GM21723 (cell line): ENCODE results near the gene GSTP1.
"Not testable (repeated sequence)": the region's sequence is repeated elsewhere in the genome, so short reads cannot be mapped to it uniquely, and the experiment has no call there.

Experiments used
- ATAC-seq: cut with Tn5 transposase; IDR thresholded peaks from one replicate; pipeline ENCODE4 v1.9.1; 2021; ENCODE audit warnings: mild to moderate bottlenecking, moderate library complexity; ENCODE audit not compliant: unreplicated experiment

The GSTP1 gene

DNA sequence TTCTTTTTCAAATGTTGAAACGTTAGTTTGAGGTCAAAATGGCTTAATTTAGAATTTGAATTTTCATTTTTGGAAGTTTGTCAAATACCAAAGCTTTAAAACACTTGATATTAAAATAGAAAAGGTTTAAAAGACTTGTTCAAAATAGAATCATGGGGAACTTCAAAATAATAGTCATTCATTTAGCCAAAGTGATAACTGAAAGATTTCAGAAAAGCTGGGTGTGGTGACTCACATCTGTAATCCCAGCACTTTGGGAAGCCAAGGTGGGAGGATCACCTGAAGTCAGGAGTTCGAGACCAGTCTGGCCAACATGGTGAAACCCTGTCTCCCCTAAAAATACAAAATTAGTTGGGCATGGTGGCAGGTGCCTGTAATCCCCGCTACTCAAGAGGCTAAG, 10.9 kb downstream of the GSTP1 start:
- no peak for ATAC-seq

DNA sequence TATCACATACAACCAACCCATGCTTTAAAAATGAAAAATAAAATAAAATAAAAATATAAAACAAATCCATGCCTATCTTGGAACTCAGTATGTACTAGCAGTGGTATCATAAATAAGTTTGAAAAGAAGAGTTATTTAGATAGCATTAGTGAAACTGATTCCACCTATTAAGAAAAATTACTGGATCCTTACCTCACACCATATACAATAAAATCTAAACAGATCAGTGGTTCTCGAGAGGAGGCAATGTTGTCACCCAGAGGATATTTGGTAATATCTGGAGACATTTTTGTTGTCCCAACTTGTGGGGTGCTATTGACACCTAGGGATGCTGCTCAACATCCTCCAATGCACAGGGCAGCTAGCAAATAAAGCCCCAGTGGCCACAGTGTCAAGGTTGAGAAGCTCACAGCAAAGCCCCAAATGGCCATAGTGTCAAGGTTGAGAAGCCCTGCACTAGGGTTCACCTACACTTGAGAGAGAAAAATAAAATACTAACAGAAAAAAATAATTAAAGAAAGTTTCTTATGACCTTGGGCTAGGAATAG, 13.2 kb downstream of the GSTP1 start:
- ATAC-seq, result no peak

- ATAC-seq, result not testable (repeated sequence)
Measured at GRCh38 chr11:67597458-67597857, 13.8 kb downstream of the GSTP1 start.

DNA sequence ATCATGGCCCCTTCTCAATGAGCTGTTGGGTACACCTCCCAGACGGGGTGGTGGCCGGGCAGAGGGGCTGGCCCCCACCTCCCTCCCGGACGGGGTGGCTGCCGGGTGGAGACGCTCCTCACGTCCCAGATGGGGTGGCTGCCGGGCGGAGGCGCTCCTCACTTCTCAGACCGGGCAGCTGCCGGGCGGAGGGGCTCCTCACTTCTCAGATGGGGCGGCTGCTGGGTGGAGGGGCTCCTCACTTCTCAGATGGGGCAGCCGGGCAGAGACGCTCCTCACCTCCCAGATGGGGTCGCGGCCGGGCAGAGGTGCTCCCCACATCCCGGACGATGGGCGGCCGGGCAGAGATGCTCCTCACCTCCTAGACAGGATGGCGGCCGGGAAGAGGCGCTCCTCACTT, 14.4 kb downstream of the GSTP1 start:
- ATAC-seq, result not testable (repeated sequence)

GRCh38 chr11:67599149-67599548, 15.5 kb downstream of the GSTP1 start:
- ATAC-seq, result no peak

DNA sequence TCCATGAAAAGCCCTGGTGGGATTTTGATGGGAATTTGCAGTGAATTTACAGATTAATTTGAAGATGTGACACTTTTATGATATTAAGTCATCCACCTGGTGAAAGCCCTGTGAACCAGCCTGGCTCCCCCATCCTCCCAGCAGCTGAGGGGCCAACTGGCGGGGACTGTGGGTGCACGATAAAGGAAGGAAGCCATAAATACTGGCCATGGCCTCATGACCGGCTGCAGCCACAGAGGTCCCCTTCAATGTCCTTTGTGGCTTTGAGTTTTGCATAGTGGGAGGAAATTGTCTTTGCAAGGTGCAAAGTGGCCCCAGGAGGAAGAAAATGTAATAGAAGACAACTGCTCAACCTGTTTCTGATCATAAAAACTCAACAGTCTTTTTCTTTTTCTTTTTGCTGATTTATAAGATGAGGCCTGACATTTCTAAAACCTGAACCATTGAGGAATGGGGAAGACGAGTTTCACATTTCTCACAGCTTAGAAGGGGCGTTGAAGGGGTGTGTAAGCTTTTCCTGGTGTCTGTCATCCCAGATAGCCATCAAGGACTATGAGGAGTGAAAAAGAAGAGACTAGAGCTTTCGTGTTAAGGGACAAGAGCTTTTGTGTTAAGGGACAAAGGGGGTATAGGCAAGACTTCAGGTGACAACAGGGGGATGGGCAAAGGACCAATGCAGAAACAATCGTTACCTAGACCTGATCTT, 16.9 kb downstream of the GSTP1 start:
- peak; percentile 68 for ATAC-seq

DNA sequence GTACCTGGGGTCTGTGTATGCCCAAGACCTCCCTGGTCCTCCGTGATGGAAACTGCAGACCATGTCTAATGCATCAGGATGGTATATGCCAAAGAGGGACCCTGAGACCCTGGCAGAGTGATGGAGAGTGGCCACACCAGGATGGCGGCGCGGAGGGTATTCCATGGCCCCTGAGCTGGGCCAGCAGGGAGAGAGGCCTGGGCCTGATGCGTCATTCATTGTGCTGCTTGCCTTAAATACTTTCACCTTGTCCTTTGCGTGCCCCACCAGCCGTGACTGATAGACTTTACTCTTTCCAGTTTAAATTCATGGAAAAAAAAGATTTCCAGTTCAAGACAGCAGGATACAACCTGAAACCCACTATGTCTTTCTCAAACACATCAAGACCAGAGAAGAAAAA, 17.5 kb downstream of the GSTP1 start:
- no peak for ATAC-seq

- ATAC-seq, result not testable (repeated sequence)
Measured at GRCh38 chr11:67604119-67604518, 20.5 kb downstream of the GSTP1 start.

DNA sequence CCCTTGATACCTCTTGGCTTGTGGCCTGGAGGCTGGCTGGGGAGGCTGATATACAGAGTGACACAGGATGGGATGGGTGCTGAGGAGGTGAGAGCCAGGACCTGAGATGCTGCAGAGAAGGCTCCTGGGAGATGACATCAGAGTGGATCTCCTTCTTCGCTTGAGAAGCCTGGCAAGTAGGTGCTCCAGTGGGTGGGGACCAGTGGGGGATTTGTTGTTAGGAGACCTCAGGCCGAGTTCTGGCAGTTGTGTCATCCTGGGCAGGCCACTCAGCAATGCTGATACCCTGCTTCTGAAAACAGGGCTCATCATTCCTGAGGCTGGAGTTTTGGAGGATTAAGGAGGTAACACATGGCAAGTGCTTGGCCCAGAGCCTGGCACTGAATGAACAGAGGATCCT, 21.2 kb downstream of the GSTP1 start:
- ATAC-seq, result no peak

DNA sequence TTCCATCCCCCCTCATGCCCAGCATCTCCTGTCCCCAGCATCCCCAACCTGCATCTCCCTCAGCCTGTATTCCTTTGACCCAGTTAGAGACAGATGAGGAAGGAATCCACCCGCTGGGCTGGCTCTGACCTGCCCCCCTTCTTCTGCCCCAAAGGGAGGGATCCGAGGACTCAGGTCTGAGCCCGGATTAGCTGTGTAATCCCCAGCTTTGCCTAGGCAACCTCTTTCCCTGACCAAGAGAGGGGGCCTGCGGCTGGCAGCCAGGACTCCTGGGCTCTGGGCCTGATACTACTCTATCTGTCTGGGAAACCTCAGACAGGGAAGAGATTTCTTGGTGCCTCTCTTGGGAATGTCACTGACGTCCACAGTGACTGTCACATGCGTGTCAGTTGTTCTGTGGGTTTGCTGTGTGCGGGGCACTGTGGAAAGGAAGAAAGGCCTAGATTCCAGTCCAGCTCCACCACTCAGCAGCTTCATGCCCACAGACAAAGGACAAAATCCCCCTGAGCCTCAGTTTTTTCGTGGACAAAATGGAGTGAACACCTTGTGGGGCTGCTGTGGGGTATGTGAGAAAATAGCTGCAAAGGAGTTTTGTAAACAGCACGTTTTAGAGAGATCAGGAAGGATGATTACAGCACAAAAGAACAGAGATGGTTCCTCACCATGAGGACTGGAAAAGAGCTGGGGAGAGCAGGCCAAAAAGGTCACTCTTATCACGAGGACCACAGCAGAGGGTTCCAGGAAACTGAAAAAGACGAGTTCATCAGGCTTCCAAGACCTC, 21.8 kb downstream of the GSTP1 start:
- no peak for ATAC-seq

GRCh38 chr11:67606093-67606491, 22.5 kb downstream of the GSTP1 start:
- ATAC-seq, result no peak

DNA sequence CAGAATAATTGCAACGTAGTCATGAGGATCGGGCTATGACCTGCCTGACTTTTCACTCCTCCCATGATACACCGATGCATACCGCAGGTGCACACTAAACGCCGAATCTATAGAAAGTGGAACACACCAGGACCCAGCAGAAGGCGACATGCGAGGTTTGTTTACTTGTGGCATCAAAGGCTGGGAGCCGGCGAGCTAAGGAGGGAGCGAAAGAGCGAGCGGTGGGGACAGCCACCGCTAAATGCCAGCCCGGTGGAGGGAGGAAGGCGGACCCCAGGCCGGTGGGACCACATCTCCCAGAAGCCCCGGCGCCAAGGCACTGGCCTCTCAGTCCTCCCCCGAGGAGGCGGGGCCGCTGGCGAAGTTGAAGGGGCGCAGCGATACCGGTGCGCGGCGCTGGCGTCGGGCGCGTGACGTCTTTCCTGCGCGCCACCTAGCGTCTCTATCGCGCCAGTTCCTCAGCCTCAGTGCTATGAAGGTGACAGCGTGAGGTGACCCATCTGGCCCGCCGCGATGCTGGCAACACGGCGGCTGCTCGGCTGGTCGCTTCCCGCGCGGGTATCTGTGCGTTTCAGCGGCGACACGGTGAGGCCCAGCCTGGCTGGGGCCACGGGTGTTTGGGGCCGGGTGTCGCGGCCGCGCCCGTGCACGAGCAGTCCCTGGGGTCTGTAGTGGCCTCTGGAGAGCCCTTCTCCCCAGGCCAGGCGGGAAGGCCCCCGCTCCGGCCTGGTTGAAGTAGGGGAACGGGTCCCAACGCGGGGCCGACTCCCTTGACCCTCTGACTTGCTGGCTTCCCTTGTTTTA, 23.1 kb downstream of the GSTP1 start, which contains the start of gene NDUFV1:
Gene NDUFV1 (plus strand): TSS at position 445 of the 804 bp plus-strand sequence. CDS start 69 bp downstream, at position 514.
- ATAC-seq, result peak; percentile 94

DNA sequence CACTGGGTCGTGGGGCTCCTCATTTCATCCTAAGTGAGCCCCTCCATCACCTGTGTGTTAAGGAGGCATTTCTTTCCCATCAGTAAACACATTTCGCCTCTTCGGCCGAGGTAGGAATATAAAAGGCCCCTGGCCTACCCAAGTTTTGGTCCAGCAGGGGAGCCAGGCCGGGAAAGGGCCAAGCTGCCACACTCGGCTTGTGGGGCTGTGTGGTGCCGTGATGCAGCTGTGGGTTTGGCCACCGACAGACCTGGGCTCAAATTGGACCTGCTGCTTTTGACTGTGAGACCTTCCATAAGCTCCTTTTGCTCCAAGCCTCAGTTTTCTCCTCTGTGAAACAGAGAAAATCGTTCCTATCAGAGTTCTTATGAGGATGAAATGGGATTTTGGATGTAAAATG, 23.9 kb downstream of the GSTP1 start:
- no peak for ATAC-seq

- ATAC-seq, result no peak
Measured at GRCh38 chr11:67608486-67608885, 24.9 kb downstream of the GSTP1 start.

GRCh38 chr11:67609316-67609715, 25.7 kb downstream of the GSTP1 start:
- no peak for ATAC-seq

GRCh38 chr11:67610302-67610868, 26.8 kb downstream of the GSTP1 start:
- ATAC-seq, result no peak

- ATAC-seq, result no peak
Measured at GRCh38 chr11:67611165-67611564, 27.6 kb downstream of the GSTP1 start.

- no peak for ATAC-seq
Measured at GRCh38 chr11:67611704-67612587, 28.3 kb downstream of the GSTP1 start.

- ATAC-seq, result no peak
Measured at GRCh38 chr11:67612751-67613150, 29.1 kb downstream of the GSTP1 start.
